ENCODE measurements around the gene ZNF335.
"Not testable (repeated sequence)": the region's sequence is repeated elsewhere in the genome, so short reads cannot be mapped to it uniquely, and the experiment has no call there.

ZNF335 gene

DNA sequence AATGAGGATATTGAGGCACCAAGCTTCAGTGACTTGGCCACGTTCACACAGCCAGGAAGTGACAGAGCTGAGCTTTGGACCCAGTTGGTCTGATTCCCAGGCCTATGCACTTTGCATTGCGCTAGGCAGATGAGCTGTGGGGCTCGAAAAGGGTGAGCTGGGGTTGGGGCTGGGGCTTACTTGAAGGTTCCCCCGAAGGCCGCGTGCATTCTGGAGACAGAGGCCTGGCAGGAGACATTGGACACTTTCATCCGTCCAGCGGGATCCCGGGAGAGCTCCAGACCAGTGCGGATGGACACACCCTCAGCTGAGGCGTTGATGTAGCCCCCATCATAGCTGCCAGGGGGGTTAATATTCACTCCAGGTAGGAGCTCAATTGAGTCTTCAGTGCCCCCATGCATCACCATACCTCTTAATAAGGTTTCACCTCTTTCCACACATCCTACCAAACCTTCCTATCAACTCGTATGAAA, 62.6 kb downstream of the ZNF335 start:
- no peak for DNase-seq

DNA sequence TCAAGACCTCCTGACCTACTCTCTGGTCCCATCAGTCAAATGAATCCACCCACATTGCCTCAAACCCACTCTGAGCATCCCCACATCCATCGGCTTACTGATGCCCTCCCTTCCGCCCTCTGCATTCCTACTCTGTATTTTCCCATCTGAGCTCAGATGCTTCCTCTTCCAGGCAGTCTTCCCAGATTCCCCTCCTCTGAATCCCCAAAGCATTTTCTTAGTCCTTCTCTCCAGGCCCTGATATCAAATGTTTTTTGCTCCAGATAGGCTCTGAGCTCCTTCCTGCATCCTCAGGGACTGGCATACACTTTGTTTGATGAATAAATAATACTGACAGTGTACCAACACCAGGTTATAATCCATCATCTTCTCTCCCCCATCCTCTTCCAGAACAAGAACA, 63.9 kb downstream of the ZNF335 start:
- no peak for DNase-seq

- DNase-seq, result no peak
These were observed 64.6 kb downstream of the ZNF335 start for GRCh38 chr20:45907219-45907948.

GRCh38 chr20:45905505-45906079, 66.4 kb downstream of the ZNF335 start:
- DNase-seq, result no peak

DNA sequence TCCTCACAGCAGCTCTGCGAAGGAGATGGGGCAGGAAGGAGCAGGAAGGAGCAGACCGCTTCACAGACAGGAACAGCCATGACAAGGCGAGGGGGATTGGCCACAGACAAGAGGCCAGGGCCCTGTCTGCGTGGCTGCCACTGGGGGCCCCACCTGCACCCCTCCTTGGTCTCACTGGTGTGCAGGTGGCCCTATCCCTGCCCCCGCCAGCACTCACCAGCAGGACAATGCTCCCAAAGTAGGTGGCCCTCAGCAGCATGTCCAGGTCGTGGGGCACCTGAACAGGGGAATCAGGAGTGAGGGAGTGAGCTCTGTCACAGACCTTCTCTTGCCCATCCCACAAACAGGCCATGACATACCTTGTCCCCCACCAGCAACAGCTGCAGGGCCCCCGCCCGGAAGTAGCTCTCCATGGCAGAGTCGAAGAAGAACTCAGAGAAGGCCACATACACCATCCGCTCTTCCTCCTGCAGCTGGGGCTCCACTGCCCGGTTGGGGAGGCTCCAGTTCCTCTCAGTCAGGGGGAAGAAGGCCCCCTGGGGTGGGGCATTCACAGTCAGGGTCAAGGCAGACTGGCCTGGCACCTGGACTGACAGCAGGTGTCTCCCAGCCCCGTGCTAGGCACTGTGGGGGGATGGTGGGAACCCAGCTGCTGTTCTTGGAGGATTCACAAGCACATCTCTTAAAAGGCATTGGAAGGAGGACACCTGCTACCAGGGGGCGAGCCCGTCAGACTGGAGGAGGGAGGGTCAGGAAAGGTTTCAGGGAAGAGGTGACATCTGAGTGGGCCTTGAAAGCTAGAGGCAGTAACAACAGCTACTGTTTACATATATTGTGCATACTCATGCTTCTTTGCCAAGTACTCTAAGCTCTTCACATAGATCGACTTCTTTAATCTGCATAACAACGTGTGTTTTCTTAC, 67.2 kb downstream of the ZNF335 start:
- DNase-seq, result no peak

- DNase-seq, result no peak
These were observed 69.8 kb downstream of the ZNF335 start for GRCh38 chr20:45902199-45902701.

- DNase-seq, result not testable (repeated sequence)
These were observed 70.7 kb downstream of the ZNF335 start for GRCh38 chr20:45901332-45901731.

DNA sequence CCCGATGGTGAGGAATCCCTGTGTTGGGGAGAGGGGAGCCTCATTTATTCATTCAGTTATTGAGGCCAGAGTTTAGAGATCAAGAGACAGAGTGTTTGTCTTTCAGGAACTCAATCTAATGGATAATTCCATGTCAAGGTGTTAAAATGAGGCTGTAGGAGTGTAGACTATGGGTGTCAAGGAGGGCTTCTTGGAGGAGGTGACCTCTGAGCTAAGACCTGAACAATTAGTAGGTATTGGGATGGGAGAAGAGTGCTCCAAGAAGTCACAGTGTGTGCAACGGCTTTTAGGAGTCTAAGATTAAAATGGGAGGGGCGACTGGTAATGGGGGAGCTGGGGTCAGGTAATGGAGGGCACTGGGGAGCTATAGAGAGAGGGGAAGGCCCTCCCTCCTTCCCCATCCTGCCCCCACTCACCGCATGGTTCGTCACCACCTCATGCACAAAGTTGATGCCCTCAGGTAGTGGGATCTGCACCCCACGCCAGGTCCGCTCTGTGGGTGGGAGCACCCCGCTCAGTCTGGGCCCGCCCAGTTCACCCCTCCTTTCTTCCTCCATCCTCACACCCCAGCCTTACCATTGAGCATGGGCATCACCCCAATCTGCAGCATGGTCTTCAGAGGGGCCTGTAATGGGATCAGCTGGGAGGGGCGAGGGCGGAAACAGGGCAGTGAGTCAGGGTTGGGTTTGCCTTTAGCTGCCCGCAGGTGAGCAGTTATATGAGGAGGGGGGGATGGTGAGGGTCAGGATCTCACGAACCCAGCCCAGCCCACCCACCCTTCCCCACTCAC, 72.8 kb downstream of the ZNF335 start:
- DNase-seq, result no peak
